Tibial nerve (tissue), 4 donors: ENCODE data around the gene FILIP1.

Experiments used
- CTCF ChIP-seq, 5 experiments: fragments of 200-600 bp in 3 of 5; fragments of 450-650 bp in 2 of 5; sonication (generic) in 3 of 5; IDR thresholded peaks; one replicate each; pipeline ENCODE4 v1.5.1; 2016 to 2019; ENCODE audit warnings: antibody characterized with exemption in 5 of 5, mild to moderate bottlenecking in 3 of 5, moderate library complexity in 2 of 5
- EP300 ChIP-seq, 2 donors: sonication (generic); formaldehyde crosslinking; IDR thresholded peaks; one replicate each; pipeline ENCODE4 v1.6.1; 2017; ENCODE audit warnings: antibody characterized with exemption in 2 of 2, mild to moderate bottlenecking in 1 of 2
- POLR2A ChIP-seq, 2 donors: fragments of 450-650 bp; IDR thresholded peaks; one replicate each; pipeline ENCODE4 v1.6.1; 2017; ENCODE audit warnings: antibody characterized with exemption in 2 of 2, mild to moderate bottlenecking in 2 of 2, moderate library complexity in 2 of 2

GRCh38 chr6:75317503-75318206 is 175.9 kb downstream of the FILIP1 start:
- TF ChIP-seq POLR2A (IDR thresholded peaks at IDR 0.05) (no peak), CTCF (IDR thresholded peaks at IDR 0.05) (no peak), EP300 (IDR thresholded peaks at IDR 0.05) (no peak)
